CD4-positive, alpha-beta T cell treated with Interleukin-17A for 1 hour (primary cell): ENCODE data around the gene ABCB1.
"Not testable (repeated sequence)": the region's sequence is repeated elsewhere in the genome, so short reads cannot be mapped to it uniquely, and the experiment has no call there.

Source experiments
- DNase-seq: peaks from one replicate; pipeline ENCODE4 v3.0.0-alpha.2; 2020

ABCB1 gene

DNA sequence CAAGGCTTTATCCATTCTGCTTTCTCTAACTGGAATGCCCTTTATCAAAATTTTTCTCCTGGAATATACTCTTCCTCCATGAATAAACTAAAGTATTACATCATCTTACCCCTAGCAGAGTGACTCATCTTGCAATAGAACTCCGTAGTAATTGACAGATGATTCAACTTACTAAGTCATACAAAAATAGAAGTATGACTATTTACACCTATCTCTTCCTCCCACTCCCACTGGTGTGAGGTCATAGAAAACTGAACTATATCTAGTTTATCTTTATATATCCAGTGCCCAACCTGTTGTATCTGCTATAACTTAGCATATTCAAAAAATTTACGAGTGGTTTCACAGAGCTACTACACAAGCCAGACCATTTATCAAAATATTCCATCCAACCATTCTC is 26.1 kb downstream of the ABCB1 start:
- no peak for DNase-seq

DNA sequence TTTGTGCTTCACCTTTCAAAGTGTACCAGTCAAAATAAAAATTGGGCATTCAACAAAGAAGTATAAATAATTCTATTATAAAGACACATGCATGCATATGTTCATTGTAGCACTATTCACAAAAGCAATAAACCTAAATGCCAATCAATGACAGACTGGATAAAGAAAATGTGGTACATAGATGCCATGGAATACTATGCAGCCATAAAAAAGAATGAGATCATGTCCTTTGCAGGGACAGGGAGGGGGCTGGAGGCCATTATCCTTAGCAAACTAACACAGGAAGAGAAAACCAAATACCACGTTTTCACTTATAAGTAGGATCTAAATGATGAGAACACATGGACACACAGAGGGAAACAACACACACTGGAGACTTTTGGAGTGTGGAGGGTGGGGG is 28.2 kb downstream of the ABCB1 start:
- DNase-seq, result not testable (repeated sequence)

GRCh38 chr7:87570178-87570577 is 30.5 kb downstream of the ABCB1 start:
- no peak for DNase-seq

- no peak for DNase-seq
These were observed 33.6 kb downstream of the ABCB1 start for GRCh38 chr7:87567052-87567451.

GRCh38 chr7:87566311-87566900 is 34.3 kb downstream of the ABCB1 start:
- DNase-seq, result no peak

- no peak for DNase-seq
These were observed 34.8 kb downstream of the ABCB1 start for GRCh38 chr7:87565877-87566276.

- peak; percentile 28 for DNase-seq
These were observed 36.3 kb downstream of the ABCB1 start for GRCh38 chr7:87564296-87564963.

- no peak for DNase-seq
These were observed 39.0 kb downstream of the ABCB1 start for GRCh38 chr7:87561702-87562101.

- DNase-seq, result no peak
These were observed 39.6 kb downstream of the ABCB1 start for GRCh38 chr7:87561102-87561501.

- no peak for DNase-seq
These were observed 48.3 kb downstream of the ABCB1 start for GRCh38 chr7:87552351-87552900.

DNA sequence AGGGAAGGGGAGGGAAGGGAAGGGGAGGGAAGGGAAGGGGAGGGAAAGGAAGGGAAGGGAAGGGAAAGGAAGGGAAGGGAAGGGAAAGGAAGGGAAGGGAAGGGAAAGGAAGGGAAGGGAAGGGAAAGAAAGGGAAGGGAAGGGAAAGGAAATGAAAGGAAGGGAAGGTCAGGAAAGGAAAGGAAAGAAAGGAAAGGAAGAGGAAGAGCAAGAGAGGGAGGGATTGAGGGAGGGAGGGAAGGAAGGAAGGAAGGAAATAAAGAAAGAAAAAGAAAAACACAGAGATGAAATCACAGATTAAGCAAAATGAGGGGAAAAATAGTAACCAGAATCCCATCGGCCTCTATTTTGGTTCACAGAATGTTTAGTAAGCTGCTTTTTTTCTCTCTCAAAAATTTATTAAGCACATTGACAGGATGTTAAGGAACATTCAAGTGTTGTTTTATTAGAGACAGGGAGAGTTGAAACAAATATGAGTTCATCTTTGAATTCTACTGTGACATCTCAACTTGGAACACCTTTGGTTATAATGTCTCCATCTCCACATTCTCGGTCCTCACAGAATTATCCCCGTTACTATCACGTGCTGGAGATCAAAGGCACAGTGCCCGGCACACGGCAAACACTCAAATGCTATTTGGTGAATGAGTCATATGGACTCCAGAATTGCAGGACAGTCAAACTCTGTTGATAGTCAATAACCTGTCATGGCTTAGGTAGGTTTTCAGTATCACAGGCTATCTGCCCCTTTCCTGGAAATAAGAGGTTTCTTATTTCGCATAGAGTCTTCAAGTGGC is 52.4 kb downstream of the ABCB1 start:
- DNase-seq, result no peak

DNA sequence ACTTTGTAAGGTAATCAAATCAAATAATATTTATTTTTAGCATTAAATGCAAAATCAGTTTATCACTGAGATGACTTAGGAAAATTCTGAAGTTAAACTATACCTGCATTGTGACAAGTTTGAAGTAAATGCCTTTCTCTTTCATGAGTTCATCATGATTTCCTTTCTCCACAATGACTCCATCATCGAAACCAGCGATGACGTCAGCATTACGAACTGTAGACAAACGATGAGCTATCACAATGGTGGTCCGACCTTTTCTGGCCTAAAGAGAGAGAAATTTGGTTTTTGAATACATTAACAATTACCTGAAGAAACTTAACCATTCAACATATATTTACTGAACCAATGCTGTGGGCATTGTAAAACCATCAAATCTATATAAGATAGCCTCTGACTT is 54.9 kb downstream of the ABCB1 start:
- no peak for DNase-seq

- DNase-seq, result no peak
These were observed 57.1 kb downstream of the ABCB1 start for GRCh38 chr7:87543623-87544022.

- no peak for DNase-seq
These were observed 59.0 kb downstream of the ABCB1 start for GRCh38 chr7:87541648-87542047.

DNA sequence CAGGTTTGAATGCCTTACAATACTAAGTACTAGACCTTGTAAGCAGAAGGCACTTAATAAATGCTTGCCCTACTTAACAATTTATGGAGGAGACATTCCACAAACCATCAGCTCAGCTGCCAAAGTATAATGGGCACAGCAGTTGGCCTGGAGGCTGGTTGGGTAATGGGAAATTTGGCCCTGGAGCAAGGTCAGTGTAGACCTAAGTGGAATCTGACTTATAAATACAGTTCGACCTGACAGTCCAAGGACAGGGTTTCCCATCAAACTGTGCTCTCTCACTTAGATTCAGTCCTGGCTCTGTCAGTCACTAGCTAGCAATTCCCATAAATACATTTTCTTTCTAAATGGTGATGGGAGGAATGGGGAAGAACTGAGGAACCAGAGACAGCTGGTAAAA is 62.6 kb downstream of the ABCB1 start:
- DNase-seq, result no peak

GRCh38 chr7:87534072-87534471 is 66.6 kb downstream of the ABCB1 start:
- no peak for DNase-seq

DNA sequence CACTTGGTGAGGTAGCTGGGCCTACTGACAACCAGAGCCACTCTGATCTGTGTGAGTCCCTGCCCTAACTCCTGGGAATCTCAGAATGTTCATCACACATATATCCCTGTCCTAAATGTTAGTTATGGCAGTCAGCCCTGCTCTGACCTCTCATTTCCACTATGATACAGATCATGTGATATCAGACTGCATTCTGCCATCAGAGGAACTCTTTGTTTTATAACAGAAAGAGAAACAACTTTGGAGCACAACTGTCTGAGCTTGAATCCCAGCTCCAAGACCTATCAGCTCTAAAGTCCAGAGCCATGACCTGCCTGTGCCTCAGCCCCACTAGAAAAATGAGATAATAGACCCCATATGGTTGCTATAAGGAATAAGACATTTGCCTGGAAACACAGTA is 70.6 kb downstream of the ABCB1 start:
- no peak for DNase-seq

DNA sequence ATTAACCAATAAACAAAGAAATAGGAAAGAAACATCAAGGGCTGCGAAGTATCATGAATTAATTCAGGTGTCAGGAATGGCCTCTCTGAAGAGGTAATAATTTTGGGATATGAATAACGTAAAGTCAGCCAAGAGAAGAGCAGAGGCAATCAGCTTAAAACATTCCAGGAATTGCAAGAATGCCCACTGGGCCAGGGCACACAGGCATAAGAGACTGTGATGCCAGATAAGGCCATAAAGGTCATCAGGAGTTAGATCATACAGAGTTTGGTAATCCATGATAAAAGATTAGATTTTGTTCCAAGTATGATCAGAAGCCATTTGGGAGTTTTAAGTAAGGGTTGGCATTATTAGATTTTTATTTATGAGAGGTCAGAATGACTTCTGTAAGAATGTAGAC is 72.0 kb downstream of the ABCB1 start:
- no peak for DNase-seq

- no peak for DNase-seq
These were observed 81.9 kb downstream of the ABCB1 start for GRCh38 chr7:87518735-87519134.

DNA sequence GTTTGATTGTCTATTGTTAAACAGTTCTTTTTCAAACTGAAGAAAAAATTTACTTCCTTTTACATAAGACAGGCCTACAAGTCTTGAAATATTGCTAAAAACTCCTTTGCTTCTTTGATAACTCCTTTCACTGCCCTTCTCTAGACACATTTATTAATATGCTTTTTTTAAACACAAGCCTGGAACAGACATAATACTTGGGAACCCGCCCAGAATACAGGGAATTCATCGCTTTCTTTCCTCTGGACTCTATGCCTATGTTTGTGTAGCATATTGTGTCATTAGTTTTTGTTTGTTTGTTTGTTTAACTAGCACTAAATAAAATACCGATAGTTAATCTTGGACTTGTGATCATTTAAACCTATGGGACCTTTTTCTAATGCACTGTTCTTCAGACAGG is 82.8 kb downstream of the ABCB1 start:
- no peak for DNase-seq

DNA sequence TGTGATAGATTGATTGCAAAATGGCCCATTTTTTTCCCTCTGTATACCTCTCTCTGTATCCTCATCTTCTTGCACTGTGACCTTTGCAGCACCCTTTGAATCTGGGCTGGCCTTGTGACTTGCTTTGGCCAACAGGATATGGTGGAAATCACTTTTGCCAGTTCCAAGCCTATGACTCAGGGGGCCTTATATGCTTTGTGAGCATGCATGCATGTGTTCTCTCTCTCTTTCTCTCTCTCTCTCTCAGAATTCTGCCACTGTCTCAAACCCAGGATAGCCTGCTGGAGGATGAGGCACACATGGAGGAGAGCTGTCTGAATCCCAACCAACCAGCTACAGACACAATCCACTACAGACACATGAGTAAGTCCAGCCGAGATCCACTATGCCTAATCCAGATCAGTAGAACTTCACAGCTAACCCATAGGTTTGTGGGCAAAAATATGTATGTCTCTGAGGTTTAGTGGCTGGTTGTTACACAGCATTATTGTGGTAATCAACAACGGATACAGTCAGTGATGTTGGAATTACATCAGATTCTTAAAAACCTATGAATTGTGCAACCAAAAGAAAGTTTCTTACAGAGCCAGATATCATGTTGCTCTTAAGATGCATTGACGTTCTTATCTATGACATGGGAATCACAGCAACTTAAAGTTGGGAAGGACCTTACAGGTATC is 83.4 kb downstream of the ABCB1 start:
- DNase-seq, result no peak

DNA sequence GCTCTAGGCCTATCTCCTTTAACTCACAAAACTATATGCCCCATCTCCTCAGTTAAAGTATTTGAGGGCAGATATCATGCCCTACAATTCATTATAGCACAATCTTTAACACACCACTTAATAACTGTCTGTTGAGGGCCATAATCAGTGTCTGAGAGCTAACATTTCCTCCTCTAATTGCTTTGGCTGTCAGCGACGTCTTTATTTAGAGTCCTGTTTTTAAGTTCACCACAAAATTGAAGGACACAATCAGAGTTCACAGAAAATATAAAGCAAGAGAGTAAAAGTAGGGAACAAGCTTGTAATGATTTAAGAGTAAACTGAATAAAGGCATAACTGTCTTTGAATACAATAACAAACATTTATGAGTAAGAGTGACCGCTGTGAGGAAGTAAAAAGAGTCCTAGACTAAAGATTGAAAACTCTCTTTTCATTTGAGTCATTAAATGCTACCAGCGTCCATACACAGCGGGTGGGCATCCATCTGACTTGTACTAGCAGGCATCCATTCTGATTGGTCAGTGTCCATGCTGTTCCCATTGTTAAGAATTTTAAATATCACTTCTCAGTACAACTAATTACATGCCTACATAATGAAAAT is 86.8 kb downstream of the ABCB1 start:
- DNase-seq, result no peak

DNA sequence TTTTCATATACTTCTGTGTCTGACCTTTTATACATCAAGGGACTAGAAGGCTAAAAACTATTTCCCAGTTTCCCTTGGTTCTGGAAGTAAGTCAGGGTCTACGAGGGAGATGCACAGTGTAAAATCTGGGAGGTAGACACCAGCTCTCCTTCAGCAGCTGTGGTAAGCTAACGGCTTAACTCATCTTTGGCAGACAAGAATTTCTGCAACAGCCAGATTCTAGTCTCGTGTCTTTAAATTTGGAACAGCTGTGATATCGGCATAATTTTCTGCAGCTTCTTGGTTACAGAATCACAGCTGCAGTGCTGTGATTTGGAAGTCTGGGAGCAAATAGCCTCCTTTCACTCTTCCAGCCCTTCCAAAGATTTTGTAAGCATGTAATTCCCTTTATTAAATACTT is 87.8 kb downstream of the ABCB1 start:
- no peak for DNase-seq
